SIG-M5 treated with dmso at 0.1 percent for 504 hours (cell line): ENCODE results near the gene PPP4R2.
"Not testable (repeated sequence)": the region's sequence is repeated elsewhere in the genome, so short reads cannot be mapped to it uniquely, and the experiment has no call there.

Experiments used
- DNase-seq: peaks from one replicate; lab custom pipeline; 2025; ENCODE audit not compliant: unreplicated experiment; lab: John Stamatoyannopoulos, UW

Gene PPP4R2

DNA sequence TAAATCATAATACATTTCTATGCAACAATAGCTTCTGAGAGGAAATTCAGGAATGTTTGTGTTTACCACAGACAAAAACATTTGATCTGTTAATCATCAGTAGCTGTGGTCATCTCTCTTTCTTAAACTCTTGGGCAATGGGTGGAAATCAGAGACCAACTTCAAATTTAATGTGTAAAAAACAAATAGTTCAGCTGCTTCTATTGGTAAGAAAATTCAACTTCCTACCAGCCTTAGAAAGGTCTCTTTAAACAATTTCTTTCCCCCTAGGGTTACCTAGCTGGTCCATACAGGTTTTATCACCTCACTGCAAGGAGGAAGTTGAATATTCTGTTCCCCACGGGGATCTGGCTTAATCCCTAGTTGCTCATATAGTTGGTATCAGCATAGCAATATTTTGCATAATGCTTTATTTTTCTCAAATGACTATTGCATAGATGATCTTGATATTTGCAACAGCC is 20.3 kb upstream of the PPP4R2 start:
- no peak for DNase-seq

DNA sequence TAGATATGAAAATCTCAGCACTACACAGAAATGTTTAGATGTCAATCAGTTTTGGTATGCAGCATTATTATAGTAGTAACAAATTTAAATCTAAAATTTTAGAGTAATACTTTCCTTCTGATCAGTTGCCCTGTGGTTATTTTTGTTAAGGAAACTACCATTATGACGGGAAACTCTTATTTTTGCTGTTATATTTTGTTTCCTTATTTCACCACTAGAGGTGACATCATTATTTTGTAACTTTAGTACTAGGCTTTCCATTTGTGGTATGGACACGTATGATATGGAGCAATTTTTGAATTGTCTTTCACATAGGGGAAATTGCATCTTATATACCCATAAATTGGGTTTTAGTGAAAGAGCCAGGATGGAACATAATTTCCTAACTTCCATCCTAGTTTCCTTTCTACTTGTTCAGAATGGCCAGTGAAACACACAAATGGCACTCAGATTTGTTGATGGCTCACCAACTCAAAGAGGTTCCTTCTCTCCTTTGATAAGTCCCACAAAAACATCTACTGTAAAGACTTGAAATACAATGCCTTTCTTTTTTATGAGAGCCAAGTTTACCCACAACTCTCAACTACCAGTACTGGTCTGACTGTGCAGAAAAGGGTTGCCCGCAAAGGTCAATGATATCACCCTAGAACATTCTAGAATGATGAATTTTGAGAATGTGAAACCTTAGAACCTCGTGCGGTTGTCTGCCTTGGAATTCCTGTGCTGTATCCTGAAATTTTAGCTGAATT is 19.4 kb upstream of the PPP4R2 start:
- peak; percentile 83 for DNase-seq

DNA sequence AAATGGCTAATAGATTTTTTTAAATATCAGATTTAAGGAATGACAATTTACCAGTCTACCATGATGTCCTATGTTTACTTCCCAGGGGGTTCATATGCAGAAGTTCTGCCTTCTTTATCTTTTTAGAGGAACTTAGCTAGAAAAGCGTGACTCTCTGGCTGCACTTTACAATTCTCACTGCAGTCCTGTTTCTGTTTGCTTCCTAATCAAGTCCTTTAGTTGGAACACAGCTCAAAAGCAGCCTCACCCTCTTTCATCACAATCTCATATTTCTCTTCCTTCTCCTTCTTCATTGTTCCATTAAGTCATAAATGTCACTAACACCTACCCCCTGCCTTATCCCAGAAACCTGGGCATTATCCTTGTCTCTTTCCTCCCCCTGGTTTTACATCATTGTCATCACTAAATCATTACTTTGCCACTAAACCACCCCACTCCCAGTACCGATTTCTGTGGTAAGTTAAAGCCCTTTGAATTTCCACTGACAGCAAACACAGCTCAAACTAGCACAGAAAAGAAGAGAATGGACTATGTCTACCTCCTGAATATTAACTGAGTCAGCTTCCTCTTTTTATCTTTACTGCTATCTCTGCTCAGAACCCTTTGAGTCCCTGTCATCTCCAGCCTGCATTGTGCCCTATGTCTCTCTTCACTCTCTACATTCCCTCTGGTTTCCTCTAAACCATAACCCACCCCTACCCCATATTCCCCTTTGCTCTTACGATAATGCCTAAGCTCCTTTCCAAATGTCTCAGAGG is 13.8 kb upstream of the PPP4R2 start:
- DNase-seq: peak; percentile 45

DNA sequence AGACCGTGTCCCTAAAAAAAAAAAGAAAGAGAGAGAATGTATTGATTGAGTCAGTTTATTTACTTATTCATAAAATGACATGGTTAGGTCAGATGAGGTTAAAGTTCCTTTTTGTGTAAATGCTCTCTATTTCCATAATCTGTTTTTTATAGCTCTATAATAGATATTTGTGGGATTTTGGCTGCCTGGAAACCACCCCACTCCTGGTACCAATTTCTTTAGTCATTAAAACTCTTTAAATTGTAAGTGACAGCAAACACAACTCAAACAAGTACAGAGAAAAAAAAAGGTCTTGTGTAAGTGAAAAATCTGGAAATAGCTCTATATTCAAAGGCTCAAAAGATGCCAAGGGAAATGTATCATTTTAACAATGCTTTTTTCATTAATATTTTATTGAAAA is 11.0 kb upstream of the PPP4R2 start:
- no peak for DNase-seq

DNA sequence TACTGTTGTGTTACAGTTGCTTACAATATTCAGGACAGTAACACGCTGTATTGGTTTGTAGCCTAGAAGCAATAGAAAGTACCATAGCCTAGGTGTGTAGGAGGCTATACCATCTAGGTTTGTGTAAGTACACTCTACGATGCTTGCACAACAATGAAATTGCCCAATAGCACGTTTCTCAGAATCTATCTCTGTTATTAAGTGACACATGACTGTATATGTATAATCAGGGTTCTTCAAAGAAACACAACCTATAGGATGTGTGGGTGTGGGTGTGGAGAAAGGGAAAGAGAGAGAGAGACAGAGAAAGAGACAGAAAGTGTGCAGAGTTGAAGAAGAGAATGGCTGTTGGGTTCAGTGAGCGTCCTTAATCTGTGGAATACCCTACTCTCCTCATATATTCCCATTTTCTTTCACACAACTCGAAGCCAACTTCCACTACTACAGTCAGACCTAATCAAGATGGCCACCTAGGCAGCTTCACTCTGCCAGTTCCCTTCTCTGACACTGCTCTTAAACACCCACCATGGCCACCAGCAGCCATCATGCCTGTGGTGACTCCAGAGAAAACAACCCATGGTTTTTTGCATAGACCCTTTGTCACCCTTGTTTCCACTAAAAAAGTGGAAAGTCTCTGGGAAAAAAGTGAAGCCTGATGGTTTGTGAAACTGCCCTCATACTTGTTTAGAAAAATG is 5.8 kb upstream of the PPP4R2 start:
- DNase-seq: no peak

DNA sequence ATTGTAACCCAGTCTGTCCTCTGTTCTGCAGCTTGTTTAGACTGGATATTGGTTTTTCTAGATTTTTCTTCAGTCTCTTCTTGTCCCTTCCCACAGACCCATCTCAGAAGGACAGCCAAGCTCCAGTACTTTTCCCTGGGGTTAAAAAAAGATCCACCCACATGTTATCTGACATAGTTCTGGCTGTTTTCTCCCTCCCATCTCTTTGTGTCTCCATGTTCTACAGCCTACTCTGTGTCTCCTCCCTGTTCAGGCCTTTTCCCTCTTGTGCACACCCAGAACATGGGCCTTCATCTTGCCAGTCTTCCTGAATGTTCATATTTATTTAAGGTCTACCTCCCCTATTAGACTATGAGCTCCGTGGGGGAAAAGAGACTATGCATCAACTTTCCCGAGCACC is 5.1 kb upstream of the PPP4R2 start:
- DNase-seq: no peak

DNA sequence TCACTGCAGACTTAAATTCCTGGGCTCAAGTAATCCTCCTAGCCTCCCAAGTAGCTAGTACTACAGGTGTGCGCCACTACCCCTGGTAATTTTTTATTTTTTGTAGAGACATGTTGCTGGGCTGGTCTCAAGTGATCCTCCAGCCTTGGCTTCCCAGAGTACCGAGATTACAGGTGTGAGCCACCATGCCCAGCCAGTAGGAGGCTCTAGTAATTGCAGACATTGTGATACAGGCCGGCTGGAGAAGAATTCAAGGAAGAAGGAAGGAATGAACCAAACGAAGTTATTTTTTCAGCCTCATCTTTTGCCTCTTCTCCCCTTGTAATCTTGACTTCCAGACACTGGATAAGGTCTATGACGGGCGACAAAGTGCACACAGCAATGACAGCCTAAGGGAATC is 3.2 kb upstream of the PPP4R2 start:
- DNase-seq: no peak

DNA sequence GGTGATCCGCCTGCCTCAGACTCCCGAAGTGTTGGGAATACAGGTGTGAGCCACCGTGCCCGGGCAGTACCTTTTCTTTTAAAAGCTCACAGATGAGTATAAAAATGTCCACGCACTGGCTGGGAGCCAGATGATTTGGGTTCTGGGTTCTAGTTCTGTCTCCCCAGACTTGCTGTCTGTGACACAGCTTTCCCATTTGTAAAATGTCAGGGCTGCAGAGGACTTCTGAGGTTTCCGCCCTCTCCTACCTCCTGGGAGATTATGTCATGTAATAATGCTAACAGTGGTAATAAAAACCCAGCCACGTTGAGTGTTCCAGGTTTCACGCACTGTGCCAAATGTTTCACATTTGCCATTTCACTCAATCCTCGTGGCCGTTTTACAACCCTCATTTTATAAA is 1.3 kb upstream of the PPP4R2 start:
- DNase-seq: no peak

DNA sequence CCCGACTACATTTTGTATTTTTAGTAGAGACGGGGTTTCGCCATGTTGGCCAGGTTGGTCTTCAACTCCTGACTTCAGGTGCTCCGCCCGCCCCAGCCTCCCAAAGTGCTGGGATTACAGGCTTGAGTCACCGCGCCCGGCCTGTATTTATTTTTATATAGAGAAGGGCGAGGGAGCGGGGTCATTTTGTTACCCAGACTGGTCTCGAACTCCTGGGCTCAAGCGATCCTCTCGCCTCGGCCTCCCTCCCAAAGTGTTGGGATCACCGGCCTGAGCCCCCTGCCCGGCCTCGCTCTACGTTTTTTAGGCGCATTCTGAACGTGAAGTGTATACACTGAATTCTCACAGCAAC is 514 bp upstream of the PPP4R2 start:
- no peak for DNase-seq

DNA sequence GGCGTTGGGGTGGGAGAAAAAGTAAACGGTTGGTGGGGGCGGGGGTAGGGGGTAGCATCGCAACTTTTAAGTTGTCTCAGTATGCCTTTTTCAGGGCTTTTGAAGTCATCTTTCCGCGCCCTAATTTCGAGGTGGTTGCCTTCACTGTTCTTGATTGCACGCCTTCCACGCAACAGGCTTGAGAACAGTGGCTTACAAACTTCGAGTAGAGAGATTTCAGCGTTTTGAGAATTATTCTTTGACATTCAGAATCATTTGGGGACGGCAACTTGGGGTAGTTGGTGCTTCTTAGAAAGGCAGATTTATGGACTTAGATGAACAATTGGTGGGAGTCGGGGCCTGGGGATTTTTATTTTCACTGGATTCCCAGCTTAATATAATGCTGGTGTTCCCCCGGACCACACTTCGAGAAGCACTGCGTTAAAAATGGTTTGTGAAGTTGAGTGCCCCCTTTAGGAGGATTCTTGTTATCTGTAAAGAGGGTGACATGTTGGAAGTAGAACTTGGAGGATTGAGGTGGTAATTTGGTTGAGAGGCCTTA is 880 bp downstream of the PPP4R2 start:
- peak; percentile 74 for DNase-seq

DNA sequence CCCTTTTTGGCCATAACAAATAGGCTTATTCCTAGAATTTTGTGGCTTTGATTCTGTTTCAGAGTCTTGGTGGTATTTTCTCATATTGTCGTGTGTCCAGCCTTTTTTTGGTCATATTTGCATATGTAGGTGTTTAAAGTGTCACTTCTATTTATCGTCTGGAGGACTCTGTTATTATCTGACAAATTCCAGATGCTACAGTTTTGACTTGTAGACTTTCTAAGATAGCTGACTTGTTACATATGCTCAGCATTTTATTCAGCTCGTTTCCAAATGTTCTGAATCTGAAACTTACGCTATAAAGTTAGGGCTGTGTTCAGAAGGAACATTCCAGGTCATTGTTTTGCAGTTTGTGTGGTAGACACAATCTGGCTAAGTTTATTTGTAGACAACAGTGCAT is 1.9 kb downstream of the PPP4R2 start:
- no peak for DNase-seq

DNA sequence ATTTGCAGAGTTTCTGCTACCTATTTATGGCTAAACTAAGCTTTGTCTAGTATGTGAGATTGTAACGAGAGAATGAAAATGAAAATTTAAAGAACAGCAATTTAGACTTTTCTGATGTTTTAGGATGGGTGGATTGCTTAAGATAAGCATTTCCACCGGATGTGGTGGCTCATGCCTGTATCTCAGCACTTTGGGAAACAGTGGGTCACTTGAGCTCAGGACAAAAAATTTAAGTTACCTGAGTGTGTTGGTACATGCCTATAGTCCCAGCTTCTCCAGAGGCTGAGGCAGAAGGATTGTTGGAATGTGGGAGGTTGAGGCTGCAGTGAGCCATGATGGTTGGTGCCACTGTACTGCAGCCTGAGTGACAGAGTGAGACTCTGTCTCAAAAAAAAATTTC is 3.3 kb downstream of the PPP4R2 start:
- no peak for DNase-seq

DNA sequence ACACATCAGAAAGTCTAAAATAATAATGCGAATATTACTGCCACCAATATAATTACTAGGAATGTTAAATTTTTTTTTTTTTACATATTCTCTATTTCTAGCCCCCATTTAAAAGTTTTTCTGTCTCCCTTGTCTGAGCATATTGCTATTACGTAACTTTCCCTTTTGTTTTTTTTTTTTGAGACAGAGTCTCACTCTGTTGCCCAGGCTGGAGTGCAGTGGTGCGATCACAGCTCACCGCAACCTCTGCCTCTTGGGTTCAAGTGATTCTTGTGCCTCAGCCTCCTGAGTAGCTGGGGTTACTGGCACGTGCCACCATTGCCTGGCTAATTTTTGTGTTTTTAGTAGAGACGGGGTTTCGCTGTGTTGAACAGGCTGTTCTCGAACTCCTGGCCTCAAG is 6.4 kb downstream of the PPP4R2 start:
- DNase-seq: not testable (repeated sequence)

DNA sequence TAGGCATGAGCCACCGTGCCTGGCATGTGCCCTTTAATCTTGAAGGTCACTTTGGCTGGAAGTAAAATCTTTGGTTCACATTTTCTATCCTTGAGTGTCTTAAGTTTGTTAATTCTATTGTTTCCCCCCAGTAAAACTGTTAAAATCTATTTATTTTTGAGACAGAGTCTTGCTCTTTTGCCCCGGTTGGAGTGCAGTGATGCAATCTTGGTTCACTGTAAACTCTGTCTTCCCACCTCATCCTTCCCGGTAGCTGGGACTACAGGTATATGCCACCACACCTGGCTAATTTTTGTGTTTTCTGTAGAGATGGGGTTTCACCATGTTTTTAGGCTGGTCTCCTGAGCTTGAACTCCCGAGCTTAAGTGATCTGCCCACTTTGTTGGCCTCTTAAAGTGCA is 7.7 kb downstream of the PPP4R2 start:
- DNase-seq: no peak

DNA sequence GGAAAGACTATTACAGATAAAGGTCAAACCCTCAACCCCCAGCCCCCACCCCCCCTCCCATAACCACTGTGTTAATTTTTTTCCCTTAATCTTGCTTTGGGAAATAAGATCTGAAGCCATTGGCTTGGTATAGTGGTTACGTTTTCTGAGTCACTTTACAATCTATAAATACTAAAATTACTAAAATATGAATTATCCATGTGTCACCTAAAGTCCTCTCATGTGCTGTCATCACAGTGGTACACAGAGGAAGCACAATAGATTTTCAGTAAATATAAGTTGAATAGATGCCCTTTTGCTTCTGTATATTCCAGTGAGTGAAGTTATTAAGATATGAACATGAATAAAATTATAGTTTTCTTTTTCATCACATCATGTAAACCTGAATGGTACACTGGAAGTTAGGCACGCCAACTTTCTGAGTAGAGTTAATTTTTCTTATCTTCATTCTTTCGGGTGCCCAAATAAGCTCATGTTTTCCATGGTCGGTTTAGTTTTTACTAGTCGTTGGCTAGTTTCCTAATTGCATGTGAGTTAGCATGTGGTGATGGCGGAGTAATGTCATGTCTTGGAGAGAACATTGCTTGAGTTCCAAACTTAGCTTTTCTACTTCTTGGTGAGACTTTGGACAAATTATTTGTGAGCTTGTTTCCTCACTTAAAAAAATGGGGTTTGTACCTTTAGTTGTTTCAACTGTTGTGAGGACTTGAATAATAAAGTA is 11.5 kb downstream of the PPP4R2 start:
- no peak for DNase-seq

DNA sequence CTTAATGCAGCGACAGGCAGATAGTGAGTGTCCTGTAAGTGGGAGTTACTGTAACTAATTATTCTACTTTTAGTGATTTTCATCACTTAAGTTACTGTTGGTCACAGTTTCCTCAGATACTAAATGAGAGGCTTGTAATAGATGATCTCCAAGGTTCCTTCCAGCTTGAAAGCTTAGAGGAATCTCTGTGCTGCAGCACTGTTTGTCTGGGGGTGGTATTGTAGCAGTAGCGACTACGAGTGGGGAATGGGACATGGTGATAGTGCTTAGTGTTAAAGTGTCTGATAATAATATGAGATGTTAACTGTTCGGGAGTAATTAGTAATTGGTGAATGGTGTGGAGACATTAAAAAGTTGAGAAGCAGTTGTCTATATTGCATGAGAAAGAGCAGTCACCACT is 12.4 kb downstream of the PPP4R2 start:
- DNase-seq: no peak

DNA sequence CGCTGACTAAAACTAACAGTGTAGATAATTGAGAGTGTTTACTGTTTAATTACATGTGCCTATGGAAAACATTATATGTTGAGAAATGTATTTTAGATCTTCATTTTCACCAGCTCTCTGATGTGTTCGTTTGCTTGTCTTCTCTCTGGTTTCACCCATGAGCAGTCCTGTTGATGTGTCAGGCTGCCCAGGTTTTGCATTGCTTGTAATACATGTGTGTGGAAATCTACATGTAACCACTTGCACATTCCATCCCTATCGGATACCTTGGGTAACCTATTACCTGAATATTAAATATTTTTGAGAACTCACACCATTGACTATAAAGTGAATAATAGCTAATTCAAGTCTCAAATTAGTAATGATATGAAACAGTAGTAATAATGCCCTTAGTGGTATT is 13.1 kb downstream of the PPP4R2 start:
- no peak for DNase-seq

DNA sequence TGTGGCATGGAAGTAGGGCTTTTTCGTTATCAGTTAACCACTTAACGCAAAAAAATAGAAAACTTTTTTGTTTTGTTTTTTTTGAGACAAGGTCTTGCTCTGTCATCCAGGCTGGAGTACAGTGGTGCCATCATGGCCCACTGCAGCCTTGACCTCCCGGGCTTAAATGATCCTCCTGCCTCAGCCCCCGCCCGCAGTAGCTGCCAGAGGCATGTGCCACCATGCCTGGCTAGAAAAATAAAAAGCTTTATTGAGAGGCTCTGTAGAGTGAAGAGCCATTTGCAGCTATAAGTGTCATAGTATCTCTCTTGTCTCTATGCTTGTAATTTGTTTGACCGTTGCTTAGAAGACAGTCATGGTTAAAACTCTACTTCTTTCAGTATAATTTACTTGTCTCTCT is 13.5 kb downstream of the PPP4R2 start:
- DNase-seq: no peak

DNA sequence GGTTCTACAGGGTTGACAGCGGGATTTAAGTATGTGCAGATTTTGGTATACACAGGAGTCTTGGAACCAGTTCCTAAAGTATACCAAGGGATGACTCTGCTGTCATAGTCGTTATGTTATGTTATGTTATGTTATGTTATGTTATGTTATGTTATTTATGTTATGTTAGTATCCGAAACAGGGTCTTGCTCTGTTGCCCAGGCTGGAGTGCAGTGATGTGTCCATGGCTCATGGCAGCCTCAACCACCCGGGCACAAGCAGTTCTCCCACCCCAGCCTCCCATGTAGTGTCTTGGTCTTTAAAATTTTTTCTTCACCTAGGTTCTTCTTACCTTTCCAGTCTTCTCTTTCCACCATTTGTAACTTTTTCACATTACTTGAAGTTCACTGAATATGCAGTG is 21.7 kb downstream of the PPP4R2 start:
- DNase-seq: no peak

DNA sequence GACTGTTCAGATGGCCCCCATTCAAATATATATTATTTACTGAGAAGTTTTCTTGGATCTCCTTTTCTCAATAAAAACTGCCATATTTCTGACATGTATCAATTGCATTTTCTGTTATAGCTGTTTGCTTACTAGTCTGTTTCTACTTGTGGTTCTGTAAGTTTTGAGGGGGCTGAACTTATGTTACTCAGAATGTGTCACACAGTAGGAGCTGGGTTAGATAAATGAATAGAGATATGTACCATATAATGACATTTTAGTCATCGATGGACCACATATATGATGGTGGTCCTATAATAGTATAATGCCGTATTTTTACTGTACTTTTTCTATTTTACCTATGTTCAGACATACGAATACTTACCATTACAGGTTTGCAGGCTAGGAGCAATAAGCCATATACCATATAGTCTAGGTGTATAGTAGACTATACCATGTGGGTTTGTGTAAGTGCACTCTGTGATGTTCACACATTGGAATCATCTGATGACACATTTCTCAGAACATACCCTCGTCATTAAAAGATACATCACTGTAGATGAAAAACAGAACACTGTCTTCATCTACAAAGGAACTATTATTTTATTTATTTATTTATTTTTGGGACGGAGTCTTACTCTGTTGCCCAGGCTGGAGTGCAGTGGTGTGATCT is 22.3 kb downstream of the PPP4R2 start:
- no peak for DNase-seq
